Type B pancreatic cell (in vitro differentiated cells): ENCODE data around the gene USH2A. TPM values are rescaled to one million over a fixed set of nuclear protein-coding genes. Genes with fewer than 3 reads are reported as not detected.

Source experiments
- DNase-seq: peaks from one replicate; pipeline ENCODE4 v3.0.0; 2021; ENCODE audit warnings: mixed read lengths; ENCODE audit not compliant: unreplicated experiment; ENCODE audit errors: extremely low spot score
- H3K27ac Mint-ChIP-seq: 2 replicates; pipeline ENCODE4 v1.8.0; 2021; ENCODE audit warnings: mild to moderate bottlenecking, mixed read lengths
- H3K27me3 Mint-ChIP-seq: 2 replicates; pipeline ENCODE4 v1.8.0; 2021; ENCODE audit warnings: mixed read lengths
- H3K36me3 Mint-ChIP-seq: 2 replicates; pipeline ENCODE4 v1.8.0; 2021; ENCODE audit warnings: mixed read lengths
- H3K4me1 Mint-ChIP-seq: one replicate; pipeline ENCODE4 v1.8.0; 2021; ENCODE audit warnings: mixed read lengths; ENCODE audit not compliant: unreplicated experiment
- H3K4me3 Mint-ChIP-seq: 2 replicates; pipeline ENCODE4 v1.8.0; 2021; ENCODE audit warnings: mild to moderate bottlenecking, mixed read lengths
- H3K9me3 Mint-ChIP-seq: 2 replicates; pipeline ENCODE4 v1.8.0; 2021; ENCODE audit warnings: mixed read lengths
- total RNA-seq: library from RNA; stranded (reverse); gene quantifications from 2 replicates; pipeline ENCODE4 v1.2.1, GENCODE V29; 2021; ENCODE audit warnings: low replicate concordance
- TF ChIP-seq, protein P1 (sequence below): fragments of 200-600 bp; sonication (generic); conservative IDR thresholded peaks from 2 replicates; pipeline ENCODE4 v1.5.0; 2021; ENCODE audit warnings: antibody characterized with exemption, mild to moderate bottlenecking

Gene USH2A
- total RNA-seq, 1 donor from 2014 or later = 0.22 TPM

DNA sequence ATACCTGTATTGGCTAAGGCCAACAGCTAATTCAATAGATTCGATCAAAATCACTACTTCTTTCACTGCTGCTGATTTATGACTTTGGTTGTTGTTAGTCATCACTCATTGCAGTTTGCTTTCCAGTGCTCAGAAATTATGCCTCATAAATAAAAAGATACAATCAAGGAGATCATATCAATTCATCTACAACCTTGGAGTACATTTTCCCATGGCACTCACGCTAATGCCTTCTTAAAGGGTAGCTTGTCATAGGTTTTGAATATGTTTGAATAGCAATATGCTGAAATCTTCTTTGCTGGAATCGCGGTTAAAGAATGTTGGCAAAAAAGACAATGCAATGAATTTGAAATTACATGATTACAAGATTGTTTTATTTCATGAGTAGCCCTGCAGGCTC is 766.2 kb downstream of the USH2A start:
- Mint-ChIP-seq H3K4me1 (no peaks in the 10 kb centered on the region), H3K4me3 (no peak overlapping the region), H3K9me3 (no peaks in the 10 kb centered on the region), H3K27me3 (no peaks in the 10 kb centered on the region), H3K36me3 (no peaks in the 10 kb centered on the region), H3K27ac (no peak overlapping the region)
- no peak for DNase-seq
- TF ChIP-seq, protein P1, sequence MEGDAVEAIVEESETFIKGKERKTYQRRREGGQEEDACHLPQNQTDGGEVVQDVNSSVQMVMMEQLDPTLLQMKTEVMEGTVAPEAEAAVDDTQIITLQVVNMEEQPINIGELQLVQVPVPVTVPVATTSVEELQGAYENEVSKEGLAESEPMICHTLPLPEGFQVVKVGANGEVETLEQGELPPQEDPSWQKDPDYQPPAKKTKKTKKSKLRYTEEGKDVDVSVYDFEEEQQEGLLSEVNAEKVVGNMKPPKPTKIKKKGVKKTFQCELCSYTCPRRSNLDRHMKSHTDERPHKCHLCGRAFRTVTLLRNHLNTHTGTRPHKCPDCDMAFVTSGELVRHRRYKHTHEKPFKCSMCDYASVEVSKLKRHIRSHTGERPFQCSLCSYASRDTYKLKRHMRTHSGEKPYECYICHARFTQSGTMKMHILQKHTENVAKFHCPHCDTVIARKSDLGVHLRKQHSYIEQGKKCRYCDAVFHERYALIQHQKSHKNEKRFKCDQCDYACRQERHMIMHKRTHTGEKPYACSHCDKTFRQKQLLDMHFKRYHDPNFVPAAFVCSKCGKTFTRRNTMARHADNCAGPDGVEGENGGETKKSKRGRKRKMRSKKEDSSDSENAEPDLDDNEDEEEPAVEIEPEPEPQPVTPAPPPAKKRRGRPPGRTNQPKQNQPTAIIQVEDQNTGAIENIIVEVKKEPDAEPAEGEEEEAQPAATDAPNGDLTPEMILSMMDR = no peak

DNA sequence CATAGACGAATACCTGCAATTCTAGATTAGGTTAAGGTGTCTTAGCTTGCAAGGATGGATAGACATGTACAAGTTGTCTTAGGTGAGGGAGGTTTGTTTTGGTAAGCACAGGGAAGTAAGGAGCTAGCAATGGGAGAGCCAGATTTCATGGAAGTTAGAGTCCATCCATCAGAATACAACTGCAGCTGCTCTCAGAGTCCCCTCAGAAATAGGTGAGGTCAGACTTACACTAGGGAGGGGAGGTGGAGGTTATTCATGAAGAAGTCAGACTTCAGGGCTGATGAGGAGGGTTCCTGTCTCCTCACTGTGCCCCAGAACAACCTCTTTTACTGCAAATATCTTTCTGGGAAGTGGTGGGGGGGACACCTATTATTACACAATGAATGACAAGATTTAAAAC is 770.9 kb downstream of the USH2A start:
- peaks cover 10% of the 10 kb centered on the region for H3K27me3 Mint-ChIP-seq
- no peak overlapping the region for H3K4me3 Mint-ChIP-seq
- H3K9me3 Mint-ChIP-seq = no peaks in the 10 kb centered on the region
- TF ChIP-seq, protein P1 = no peak
- peaks cover 12% of the 10 kb centered on the region for H3K4me1 Mint-ChIP-seq
- no peaks in the 10 kb centered on the region for H3K36me3 Mint-ChIP-seq
- H3K27ac Mint-ChIP-seq = no peak overlapping the region
- no peak for DNase-seq

- Mint-ChIP-seq H3K27ac (no peak overlapping the region), H3K27me3 (peaks cover 10% of the 10 kb centered on the region)
Observed at GRCh38 chr1:215651867-215652266, 771.4 kb downstream of the USH2A start.

GRCh38 chr1:215650446-215651149 is 772.6 kb downstream of the USH2A start:
- Mint-ChIP-seq H3K27me3 (peaks cover 10% of the 10 kb centered on the region), H3K9me3 (no peaks in the 10 kb centered on the region), H3K27ac (no peak overlapping the region), H3K4me3 (no peak overlapping the region), H3K36me3 (no peaks in the 10 kb centered on the region), H3K4me1 (peaks cover 12% of the 10 kb centered on the region)
- no peak for DNase-seq
- TF ChIP-seq, protein P1 = no peak

More at GRCh38 chr1:215651867-215652266, 771.4 kb downstream of the USH2A start:
- TF ChIP-seq, protein P1 = no peak
- Mint-ChIP-seq H3K9me3 (no peaks in the 10 kb centered on the region), H3K4me1 (peaks cover 12% of the 10 kb centered on the region), H3K36me3 (no peaks in the 10 kb centered on the region), H3K4me3 (no peak overlapping the region)
- no peak for DNase-seq

DNA sequence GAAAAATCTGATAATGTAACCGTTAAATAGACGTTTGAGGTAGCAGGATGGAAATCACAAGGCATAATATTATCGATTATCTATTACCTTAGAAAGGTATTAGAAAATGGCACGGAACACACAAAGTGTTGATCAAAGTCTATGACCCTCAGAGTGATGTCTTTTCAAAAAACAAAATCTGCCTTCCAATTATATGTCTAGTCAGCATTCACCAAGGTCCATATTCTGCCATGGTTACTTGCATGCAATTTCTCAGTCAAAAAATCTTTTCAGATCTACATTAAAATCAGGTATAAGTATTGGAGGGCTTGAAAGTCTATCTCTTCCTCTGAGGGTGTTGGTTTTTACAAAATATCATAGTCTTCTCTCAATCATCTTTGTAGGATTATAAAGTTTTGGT is 774.3 kb downstream of the USH2A start:
- no peak for DNase-seq
- Mint-ChIP-seq H3K36me3 (no peaks in the 10 kb centered on the region), H3K27ac (no peak overlapping the region), H3K4me1 (peaks cover 12% of the 10 kb centered on the region), H3K9me3 (no peaks in the 10 kb centered on the region), H3K27me3 (peaks cover 16% of the 10 kb centered on the region), H3K4me3 (no peak overlapping the region)
- TF ChIP-seq, protein P1 = no peak

DNA sequence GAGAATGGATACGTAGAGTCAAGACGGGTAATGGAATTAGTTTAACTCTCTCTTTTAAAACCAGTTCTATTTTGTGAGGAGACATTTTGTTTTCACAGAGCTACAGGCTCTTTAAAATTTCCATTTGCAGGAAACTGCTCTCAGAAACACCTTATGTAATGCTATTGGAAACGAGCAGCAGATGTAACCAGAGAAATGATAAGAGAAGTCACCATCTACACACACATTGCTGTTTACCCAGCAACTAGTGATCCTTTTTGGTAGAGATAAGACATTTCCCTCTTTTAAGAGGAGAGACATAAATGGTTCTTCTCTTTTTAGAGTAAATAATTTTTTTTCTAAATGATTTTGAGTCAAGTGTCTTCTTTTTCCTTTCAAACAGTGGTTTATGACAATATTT is 775.5 kb downstream of the USH2A start:
- H3K9me3 Mint-ChIP-seq = no peaks in the 10 kb centered on the region
- H3K4me3 Mint-ChIP-seq = no peak overlapping the region
- no peak overlapping the region for H3K27ac Mint-ChIP-seq
- TF ChIP-seq, protein P1 = no peak
- H3K27me3 Mint-ChIP-seq = peaks cover 16% of the 10 kb centered on the region
- H3K36me3 Mint-ChIP-seq = no peaks in the 10 kb centered on the region
- H3K4me1 Mint-ChIP-seq = peaks cover 12% of the 10 kb centered on the region
- no peak for DNase-seq
